RWPE2 (cell line): ENCODE measurements around the gene WFIKKN2.
"Not testable (repeated sequence)": the region's sequence is repeated elsewhere in the genome, so short reads cannot be mapped to it uniquely, and the experiment has no call there.

Source experiments
- ATAC-seq: fragments of 200-7000 bp; cut with Tn5 transposase; 3 replicates; pipeline ENCODE4 v1.9.1; 2021; ENCODE audit warnings: low read depth
- DNase-seq: peaks from one replicate; pipeline ENCODE4 v3.0.0-alpha.2; 2020; ENCODE audit warnings: low spot score
- H3K27ac ChIP-seq: fragments of 450-650 bp; 2 replicates; pipeline ENCODE4 v1.5.1; 2017; ENCODE audit warnings: mild to moderate bottlenecking; ENCODE audit not compliant: poor library complexity, severe bottlenecking
- H3K27me3 ChIP-seq: fragments of 250-450 bp; sonication (Bioruptor Pico); 2 replicates; pipeline ENCODE4 v1.5.1; 2021; ENCODE audit warnings: mild to moderate bottlenecking, moderate library complexity; ENCODE audit not compliant: insufficient read depth, poor library complexity, severe bottlenecking
- H3K36me3 ChIP-seq: fragments of 250-450 bp; sonication (Bioruptor Pico); 2 replicates; pipeline ENCODE4 v1.5.1; 2020; ENCODE audit warnings: low read depth, mild to moderate bottlenecking, moderate library complexity
- H3K4me1 ChIP-seq: fragments of 250-450 bp; sonication (Bioruptor Pico); 2 replicates; pipeline ENCODE4 v1.5.1; 2021; ENCODE audit warnings: mild to moderate bottlenecking, moderate library complexity; ENCODE audit not compliant: insufficient read depth, poor library complexity, severe bottlenecking
- H3K4me3 ChIP-seq: fragments of 250-450 bp; sonication (Bioruptor Pico); 2 replicates; pipeline ENCODE4 v1.5.1; 2021; ENCODE audit warnings: mild to moderate bottlenecking, moderate library complexity; ENCODE audit not compliant: severe bottlenecking
- H3K9me3 ChIP-seq: fragments of 250-450 bp; sonication (Bioruptor Pico); 2 replicates; pipeline ENCODE4 v1.5.1; 2021; ENCODE audit warnings: mild to moderate bottlenecking, moderate library complexity; ENCODE audit not compliant: severe bottlenecking
- CTCF ChIP-seq: fragments of 450-650 bp; IDR thresholded peaks from one replicate; pipeline ENCODE4 v1.5.1; 2017; ENCODE audit warnings: mild to moderate bottlenecking, moderate library complexity; ENCODE audit not compliant: poor library complexity, severe bottlenecking

Gene WFIKKN2

GRCh38 chr17:50799582-50799981, 35.8 kb upstream of the WFIKKN2 start:
- Histone ChIP-seq H3K27me3 (no peaks in the 10 kb centered on the region), H3K27ac (peak overlapping the region; percentile 61), H3K4me1 (peaks cover 15% of the 10 kb centered on the region), H3K4me3 (no peak overlapping the region), H3K9me3 (no peaks in the 10 kb centered on the region), H3K36me3 (no peaks in the 10 kb centered on the region)
- ATAC-seq, result no peak
- no peak for DNase-seq
- no peak for TF ChIP-seq CTCF

- no peak for TF ChIP-seq CTCF
- no peaks in the 10 kb centered on the region for H3K36me3 ChIP-seq
- H3K4me3 ChIP-seq, result no peak overlapping the region
- peaks cover 15% of the 10 kb centered on the region for H3K4me1 ChIP-seq
- no peaks in the 10 kb centered on the region for H3K27me3 ChIP-seq
- no peak for DNase-seq
- ATAC-seq, result no peak
- H3K9me3 ChIP-seq, result no peaks in the 10 kb centered on the region
- no peak overlapping the region for H3K27ac ChIP-seq
Measured at GRCh38 chr17:50800196-50800700, 35.1 kb upstream of the WFIKKN2 start.

- TF ChIP-seq CTCF, result no peak
- Histone ChIP-seq H3K27me3 (no peaks in the 10 kb centered on the region), H3K4me3 (no peak overlapping the region), H3K27ac (no peak overlapping the region), H3K36me3 (no peaks in the 10 kb centered on the region), H3K9me3 (no peaks in the 10 kb centered on the region), H3K4me1 (peaks cover 18% of the 10 kb centered on the region)
- ATAC-seq (no peak), DNase-seq (no peak)
Measured at GRCh38 chr17:50802609-50803571, 32.5 kb upstream of the WFIKKN2 start.

GRCh38 chr17:50803676-50804075, 31.7 kb upstream of the WFIKKN2 start:
- no peaks in the 10 kb centered on the region for H3K36me3 ChIP-seq
- DNase-seq, result no peak
- peaks cover 14% of the 10 kb centered on the region for H3K4me1 ChIP-seq
- no peaks in the 10 kb centered on the region for H3K27me3 ChIP-seq
- H3K27ac ChIP-seq, result no peak overlapping the region
- TF ChIP-seq CTCF, result no peak
- ATAC-seq, result no peak
- no peak overlapping the region for H3K4me3 ChIP-seq
- no peaks in the 10 kb centered on the region for H3K9me3 ChIP-seq

GRCh38 chr17:50804749-50805475, 30.5 kb upstream of the WFIKKN2 start:
- H3K4me1 ChIP-seq, H3K4me3 ChIP-seq, DNase-seq, H3K27ac ChIP-seq, ATAC-seq, H3K27me3 ChIP-seq, H3K36me3 ChIP-seq, H3K9me3 ChIP-seq: not testable (repeated sequence)
